IMR-90 (cell line): ENCODE measurements around the gene SERPINF2. TPM values are rescaled to one million over a fixed set of nuclear protein-coding genes. Genes with fewer than 3 reads are reported as not detected.
A peak's percentile ranks its signal among the peaks of the same experiment; 100 is the strongest.

Experiments
- ATAC-seq: fragments of 200-7000 bp; cut with Tn5 transposase; 2 replicates; pipeline ENCODE4 v1.9.1; 2020; ENCODE audit warnings: low read depth, mild to moderate bottlenecking, moderate library complexity
- BruUV-seq: library from RNA; stranded (reverse); fragments of 400-500 nt; replicated peaks from 2 replicates; lab custom pipeline; 2021; lab: Mats Ljungman, UMichigan
- CTCF ChIA-PET: fragments of 300-600 bp; formaldehyde crosslinking; extraction: SDS; loops from one replicate; lab custom pipeline; 2021; ENCODE audit warnings: antibody characterized with exemption; lab: Yijun Ruan, JAX
- POLR2A ChIA-PET: fragments of 300-600 bp; sonication (Branson Sonifier 250); formaldehyde crosslinking; loops from one replicate; lab custom pipeline; 2022; ENCODE audit warnings: antibody characterized with exemption; ENCODE audit not compliant: unreplicated experiment; lab: Charles Lee
- DNase-seq: peaks from one replicate; pipeline ENCODE4 v3.0.0; 2013
- H2AFZ ChIP-seq: replicated peaks from 2 replicates; pipeline ENCODE3; 2013; ENCODE audit warnings: low read length, mild to moderate bottlenecking; ENCODE audit not compliant: poor library complexity
- H2AK5ac ChIP-seq: 2 replicates; pipeline ENCODE4 v1.6.1; 2013; ENCODE audit warnings: low read depth, low read length, inconsistent platforms
- H2AK9ac ChIP-seq: replicated peaks from 2 replicates; pipeline ENCODE3; 2013; ENCODE audit warnings: mild to moderate bottlenecking, low read depth, low read length, moderate library complexity; ENCODE audit not compliant: poor library complexity
- H2BK120ac ChIP-seq: 2 replicates; pipeline ENCODE4 v1.6.1; 2013; ENCODE audit warnings: low read depth, low read length, inconsistent platforms
- H2BK15ac ChIP-seq: 3 replicates; pipeline ENCODE4 v1.6.1; 2013; ENCODE audit warnings: low read depth, low read length, inconsistent platforms
- H2BK20ac ChIP-seq: 2 replicates; pipeline ENCODE4 v1.6.1; 2013; ENCODE audit warnings: low read depth, mild to moderate bottlenecking, inconsistent platforms, low read length, moderate library complexity
- H2BK5ac ChIP-seq: 2 replicates; pipeline ENCODE4 v1.6.1; 2013; ENCODE audit warnings: mild to moderate bottlenecking, low read depth, low read length, inconsistent platforms; ENCODE audit not compliant: poor library complexity, severe bottlenecking
- H3K14ac ChIP-seq: replicated peaks from 2 replicates; pipeline ENCODE4 v1.6.1; 2013; ENCODE audit warnings: low read depth, low read length, inconsistent platforms
- H3K18ac ChIP-seq: 2 replicates; pipeline ENCODE4 v1.6.1; 2013; ENCODE audit warnings: low read depth, low read length, control low read depth
- H3K23ac ChIP-seq: 2 replicates; pipeline ENCODE4 v1.6.1; 2013; ENCODE audit warnings: low read depth, low read length, inconsistent platforms
- H3K27ac ChIP-seq: 2 replicates; pipeline ENCODE4 v1.5.1; 2013; ENCODE audit warnings: mild to moderate bottlenecking, control low read depth, low read length; ENCODE audit not compliant: insufficient read depth
- H3K27me3 ChIP-seq: 2 replicates; pipeline ENCODE4 v1.6.1; 2013; ENCODE audit warnings: low read length; ENCODE audit not compliant: control insufficient read depth, insufficient read depth
- H3K36me3 ChIP-seq: 2 replicates; pipeline ENCODE4 v1.6.1; 2013; ENCODE audit warnings: low read length, mixed read lengths; ENCODE audit not compliant: control insufficient read depth, insufficient read depth
- H3K4ac ChIP-seq: 2 replicates; pipeline ENCODE4 v1.6.1; 2013; ENCODE audit warnings: low read depth, low read length, inconsistent platforms
- H3K4me1 ChIP-seq: 2 replicates; pipeline ENCODE4 v1.6.1; 2013; ENCODE audit warnings: low read length, mixed read lengths; ENCODE audit not compliant: control insufficient read depth, insufficient read depth
- H3K4me2 ChIP-seq: 2 replicates; pipeline ENCODE4 v1.6.1; 2013; ENCODE audit warnings: low read depth, mild to moderate bottlenecking, control low read depth, low read length, moderate library complexity
- H3K4me3 ChIP-seq: 2 replicates; pipeline ENCODE4 v1.5.1; 2013; ENCODE audit warnings: low read depth, mild to moderate bottlenecking, control low read depth, low read length, moderate library complexity; ENCODE audit not compliant: insufficient read depth
- H3K56ac ChIP-seq: 2 replicates; pipeline ENCODE4 v1.6.1; 2013; ENCODE audit warnings: low read length, inconsistent platforms; ENCODE audit not compliant: insufficient read depth; ENCODE audit errors: extremely low read depth
- H3K79me1 ChIP-seq, 2 experiments: 2 replicates each; pipeline ENCODE4 v1.6.1; 2013; ENCODE audit warnings: low read length in 2 of 2, inconsistent platforms in 1 of 2, low read depth in 1 of 2
- H3K9ac ChIP-seq: 2 replicates; pipeline ENCODE4 v1.6.1; 2013; ENCODE audit warnings: low read depth, low read length, control low read depth
- H3K9me1 ChIP-seq: 2 replicates; pipeline ENCODE4 v1.6.1; 2013; ENCODE audit warnings: low read length, inconsistent platforms; ENCODE audit not compliant: insufficient read depth
- H3K9me3 ChIP-seq: 2 replicates; pipeline ENCODE4 v1.6.1; 2013; ENCODE audit warnings: low read length; ENCODE audit not compliant: control insufficient read depth, insufficient read depth
- H4K20me1 ChIP-seq: 2 replicates; pipeline ENCODE4 v1.6.1; 2013; ENCODE audit warnings: low read length, inconsistent platforms; ENCODE audit not compliant: insufficient read depth
- H4K5ac ChIP-seq: 2 replicates; pipeline ENCODE4 v1.6.1; 2013; ENCODE audit warnings: mild to moderate bottlenecking, low read depth, low read length, control low read depth
- H4K8ac ChIP-seq, 2 experiments: 2 replicates each; pipeline ENCODE4 v1.6.1; 2013; ENCODE audit warnings: low read depth in 2 of 2, low read length in 2 of 2, control low read depth in 1 of 2, inconsistent platforms in 1 of 2
- H4K91ac ChIP-seq: 2 replicates; pipeline ENCODE4 v1.6.1; 2013; ENCODE audit warnings: low read depth, low read length, inconsistent platforms; ENCODE audit not compliant: insufficient read depth
- MAFK ChIP-seq: IDR thresholded peaks from 2 replicates; pipeline ENCODE4 v1.6.1; 2012; ENCODE audit warnings: low read depth, low read length, improper control_type of control experiment
- WGBS, 2 experiments: methylation state at CpG; one replicate each; pipeline versions ENCODE4 v1.1.5 to v1.1.7; 2013; ENCODE audit warnings: missing lambda C conversion rate in 2 of 2; ENCODE audit not compliant: insufficient read length in 1 of 2; ENCODE audit errors: extremely low coverage in 2 of 2; 5-methylcytosine and 5-hydroxymethylcytosine counted together
- dilution Hi-C: fragments of 300-500 bp; cut with HindIII; formaldehyde crosslinking; loops from one replicate; pipeline ENCODE4 v1.14.3; 2018; ENCODE audit warnings: low sequenced_read_pairs; ENCODE audit not compliant: unreplicated experiment
- in situ Hi-C: fragments of 300-500 bp; cut with MboI; formaldehyde crosslinking; loops from 3 replicates; pipeline ENCODE4 v1.14.3; 2019; ENCODE audit warnings: low sequenced_read_pairs, inconsistent platforms, mixed read lengths
- intact Hi-C: fragments of 100-400 bp; cut with micrococcal nuclease; formaldehyde crosslinking; loops from 2 replicates; pipeline ENCODE4 v1.10.0; 2022
- polyA plus RNA-seq, 3 experiments: library from polyadenylated mRNA; depleted of rRNA; stranded (reverse); fragments of >200 nt; gene quantifications; 2 replicates each; pipeline ENCODE4 v1.2.3, GENCODE V29; 2012; ENCODE audit warnings: low replicate concordance in 1 of 3
- total RNA-seq: library from RNA; depleted of rRNA; stranded (reverse); fragments of >200 nt; gene quantifications from 2 replicates; pipeline ENCODE4 v1.2.3, GENCODE V29; 2012
- TF ChIP-seq, protein P1 (sequence below): conservative IDR thresholded peaks from 2 replicates; pipeline ENCODE4 v1.5.1; 2012; ENCODE audit warnings: mild to moderate bottlenecking, low read depth, low read length, improper control_type of control experiment

The SERPINF2 gene
- total and polyA plus RNA-seq, 2 of the 4 experiments (the other 2 are of a cell fraction), result not detected

DNA sequence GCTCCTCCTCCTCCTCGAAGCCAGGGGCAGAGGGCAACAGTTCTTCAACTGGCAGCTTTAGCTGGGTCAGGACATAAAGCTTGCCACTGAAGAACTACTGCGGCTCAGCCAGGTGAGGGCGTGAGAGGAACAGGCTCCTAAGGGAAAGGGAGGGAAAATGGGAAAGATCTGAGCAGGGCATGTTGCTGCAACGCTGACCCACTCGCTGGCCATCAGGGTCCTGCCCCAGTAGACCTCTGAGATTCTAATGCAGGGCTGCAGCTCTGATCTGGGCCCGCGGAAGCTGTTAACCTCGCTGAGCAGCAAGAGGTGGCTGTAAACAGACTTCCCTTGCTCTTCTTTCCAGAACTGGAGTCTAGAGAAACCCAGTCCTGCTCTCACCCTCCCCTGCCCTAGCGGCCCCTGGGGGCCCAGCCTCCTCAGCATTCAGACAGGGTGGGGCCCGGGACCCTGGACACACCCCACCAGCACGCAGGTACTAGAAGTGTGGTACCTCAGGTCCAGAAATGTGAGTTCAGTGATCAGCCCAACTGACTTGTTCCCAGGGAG lies 28.7 kb upstream of the SERPINF2 start:
- Histone ChIP-seq H2AFZ (no peak overlapping the region), H2BK120ac (peak overlapping the region; percentile 67), H4K91ac (peak overlapping the region; percentile 84), H2BK15ac (peak overlapping the region; percentile 44; the same call in 2 of the 3 replicates), H2BK20ac (no peak overlapping the region), H3K4ac (peak overlapping the region; percentile 94), H3K56ac (peak overlapping the region; percentile 96), H3K36me3 (peaks cover 32% of the 10 kb centered on the region), H3K9ac (peak overlapping the region; percentile 94), H4K5ac (peak overlapping the region; percentile 28), H3K14ac (peak overlapping the region; percentile 98), H2AK9ac (peak overlapping the region; percentile 96), H3K4me1 (peaks cover 28% of the 10 kb centered on the region), H3K23ac (peak overlapping the region; percentile 85), H3K9me1 (peaks cover 12% of the 10 kb centered on the region), H2BK5ac (peak overlapping the region; percentile 89), H3K79me1 (peaks cover 0 to 67% of the 10 kb centered on the region in 2 experiments; a peak in 2 of 4 replicates), H3K18ac (peak overlapping the region; percentile 67), H2AK5ac (peak overlapping the region; percentile 90), H3K4me2 (peak overlapping the region; percentile 86), H3K4me3 (peak overlapping the region; percentile 56), H4K8ac (peak overlapping the region; percentile 26 to 73), H3K27ac (peak overlapping the region; percentile 97), H3K27me3 (no peaks in the 10 kb centered on the region), H4K20me1 (peaks cover 54% of the 10 kb centered on the region), H3K9me3 (no peaks in the 10 kb centered on the region)
- BruUV-seq, result no TSS peak
- POLR2A ChIA-PET, result no interaction called here
- DNase-seq, result peak; percentile 32
- no peak for ATAC-seq
- CTCF ChIA-PET, result interaction anchor here (0.9 to 1.4 kb wide), 2 partner anchors 45 to 70 kb away, joined by 5 read pairs; no protein-coding TSS in a partner anchor
- intact Hi-C loops, result loop anchor here (1.0 to 2.0 kb wide), 2 partner anchors 29 to 45 kb away; partner anchors contain the start of gene PRPF8
- TF ChIP-seq MAFK, result no peak
- TF ChIP-seq, protein P1, sequence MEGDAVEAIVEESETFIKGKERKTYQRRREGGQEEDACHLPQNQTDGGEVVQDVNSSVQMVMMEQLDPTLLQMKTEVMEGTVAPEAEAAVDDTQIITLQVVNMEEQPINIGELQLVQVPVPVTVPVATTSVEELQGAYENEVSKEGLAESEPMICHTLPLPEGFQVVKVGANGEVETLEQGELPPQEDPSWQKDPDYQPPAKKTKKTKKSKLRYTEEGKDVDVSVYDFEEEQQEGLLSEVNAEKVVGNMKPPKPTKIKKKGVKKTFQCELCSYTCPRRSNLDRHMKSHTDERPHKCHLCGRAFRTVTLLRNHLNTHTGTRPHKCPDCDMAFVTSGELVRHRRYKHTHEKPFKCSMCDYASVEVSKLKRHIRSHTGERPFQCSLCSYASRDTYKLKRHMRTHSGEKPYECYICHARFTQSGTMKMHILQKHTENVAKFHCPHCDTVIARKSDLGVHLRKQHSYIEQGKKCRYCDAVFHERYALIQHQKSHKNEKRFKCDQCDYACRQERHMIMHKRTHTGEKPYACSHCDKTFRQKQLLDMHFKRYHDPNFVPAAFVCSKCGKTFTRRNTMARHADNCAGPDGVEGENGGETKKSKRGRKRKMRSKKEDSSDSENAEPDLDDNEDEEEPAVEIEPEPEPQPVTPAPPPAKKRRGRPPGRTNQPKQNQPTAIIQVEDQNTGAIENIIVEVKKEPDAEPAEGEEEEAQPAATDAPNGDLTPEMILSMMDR, result peak; percentile 28; the same call in 1 of the 2 replicates
- dilution Hi-C loops, result no loop called here
- in situ Hi-C loops, result loop anchor here (25.0 kb wide), 1 partner anchor 323 kb away; the partner anchor contains the start of genes DPH1, OVCA2 and RTN4RL1
- 0% methylated on average over 4 of the region's 11 CpGs; no CpG with 5 or more reads in 1 of the 2 experiments for WGBS, 2 experiments
